ENCODE data around the gene IGF2R. TPM values are rescaled to one million over a fixed set of nuclear protein-coding genes. Genes with fewer than 3 reads are reported as not detected.

Gene IGF2R
- total and polyA plus RNA-seq, 2 of the 13 experiments (the other 11 are each of a cell fraction or from before 2014, with no cell fraction given) = 38.3 to 70.0 TPM

GRCh38 chr6:160137130-160137988 is 168.5 kb downstream of the IGF2R start (continued):
- TF ChIP-seq CSRNP1 (CRISPR knock-in tag; IDR thresholded peaks at IDR 0.05) (peak; percentile 43; the same call in 1 of the 2 replicates), ZFAT (CRISPR knock-in tag; conservative IDR thresholded peaks at IDR 0.05) (no peak), RFXAP (CRISPR knock-in tag; IDR thresholded peaks at IDR 0.05; ENCODE audit: borderline replicate concordance) (peak; percentile 75), ISL2 (CRISPR knock-in tag; IDR thresholded peaks at IDR 0.05) (peak; percentile 92; the same call in 1 of the 2 replicates), NCOA1 (CRISPR knock-in tag; IDR thresholded peaks at IDR 0.05) (0 out of 2 replicates have a peak, but pooled peaks have one; percentile 62), ZNF792 (CRISPR knock-in tag; IDR thresholded peaks at IDR 0.05) (peak; percentile 77; the same call in 1 of the 2 replicates), IKZF5 (CRISPR knock-in tag; IDR thresholded peaks at IDR 0.05) (peak; percentile 69), NCOR1 (IDR thresholded peaks at IDR 0.05; ENCODE audit: borderline replicate concordance, low read length) (peak; percentile 43; the same call in 1 of the 2 replicates), TBL1XR1 (IDR thresholded peaks at IDR 0.05; ENCODE audit: borderline replicate concordance, low read length, partially characterized antibody) (peak; percentile 66), ASH2L (IDR thresholded peaks at IDR 0.05; ENCODE audit: insufficient read length, low read depth, low read length) (peak; percentile 48), SALL1 (CRISPR knock-in tag; IDR thresholded peaks at IDR 0.05) (peak; percentile 99), ZFP37 (CRISPR knock-in tag; IDR thresholded peaks at IDR 0.05; ENCODE audit: borderline replicate concordance) (0 out of 2 replicates have a peak, but pooled peaks have one; percentile 40), CEBPG (CRISPR knock-in tag; IDR thresholded peaks at IDR 0.05) (peak; percentile 33; the same call in 1 of the 2 replicates), ETV5 (CRISPR knock-in tag; IDR thresholded peaks at IDR 0.05; ENCODE audit: borderline replicate concordance) (peak; percentile 59; the same call in 1 of the 2 replicates), MYC (CRISPR knock-in tag; IDR thresholded peaks at IDR 0.05; ENCODE audit: borderline replicate concordance) (peak; percentile 78; the same call in 1 of the 2 replicates), HMG20B (CRISPR knock-in tag; conservative IDR thresholded peaks at IDR 0.05) (peak; percentile 87), PLSCR1 (CRISPR knock-in tag; IDR thresholded peaks at IDR 0.05; ENCODE audit: borderline replicate concordance) (no peak), CSRNP2 (CRISPR knock-in tag; conservative IDR thresholded peaks at IDR 0.05; ENCODE audit: low read depth) (no peak), NR2F2 (IDR thresholded peaks at IDR 0.05; ENCODE audit: borderline replicate concordance, low read depth) (0 out of 2 replicates have a peak, but pooled peaks have one; percentile 39), ELF3 (CRISPR knock-in tag; IDR thresholded peaks at IDR 0.05) (0 out of 2 replicates have a peak, but pooled peaks have one; percentile 62), ZNF563 (CRISPR knock-in tag; IDR thresholded peaks at IDR 0.05) (peak; percentile 54; the same call in 1 of the 2 replicates), HDAC1 (CRISPR knock-in tag; IDR thresholded peaks at IDR 0.05) (peak; percentile 95)

All from HepG2 (cell line).